ENCODE measurements around the gene KCNIP3.
A peak's percentile ranks its signal among the peaks of the same experiment; 100 is the strongest.
"Not testable (repeated sequence)": the region's sequence is repeated elsewhere in the genome, so short reads cannot be mapped to it uniquely, and the experiment has no call there.

KCNIP3 gene

DNA sequence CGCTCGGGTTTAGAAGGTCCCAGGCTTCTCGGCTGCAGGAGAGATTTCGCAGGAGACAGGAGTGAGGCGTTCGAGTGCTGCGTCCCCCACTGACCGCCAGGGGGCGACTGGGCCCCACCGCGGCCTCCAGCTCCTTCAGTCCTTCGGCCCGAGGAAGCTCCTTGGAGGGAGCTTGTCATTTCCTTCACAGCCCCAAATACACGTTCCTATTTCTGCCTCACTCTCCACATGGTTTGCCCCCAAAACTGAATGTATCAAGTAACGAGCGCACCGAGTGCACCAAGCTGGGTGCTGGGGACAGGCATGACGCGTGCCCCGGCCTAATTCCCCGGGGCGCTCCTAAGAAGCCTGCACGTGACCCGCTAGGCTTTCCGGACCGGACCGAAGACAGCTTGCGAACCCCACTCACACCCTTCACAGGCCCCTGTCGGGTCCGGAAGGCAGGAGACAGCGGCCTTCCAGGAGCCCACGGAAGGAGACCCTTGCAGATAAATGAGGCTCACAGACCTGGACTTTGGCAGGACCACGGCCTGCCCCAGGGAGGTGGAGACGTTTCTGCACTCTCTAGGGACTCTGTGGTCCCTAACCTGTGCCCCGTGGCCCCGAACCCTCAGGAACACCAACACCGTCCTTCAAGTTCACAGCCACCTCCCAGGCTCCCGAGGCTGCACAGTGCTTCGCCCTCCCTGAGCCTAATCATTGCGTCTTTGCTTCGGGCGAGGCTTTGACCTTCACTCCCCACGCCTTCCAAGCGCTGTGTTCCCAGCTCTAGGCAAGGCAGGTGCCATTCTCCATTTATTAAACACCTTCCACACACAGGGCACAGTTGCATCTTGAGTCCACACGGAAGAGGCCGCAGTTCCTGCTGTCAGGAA, 92.3 kb downstream of the KCNIP3 start:
- peak; percentile 42 for DNase-seq

DNA sequence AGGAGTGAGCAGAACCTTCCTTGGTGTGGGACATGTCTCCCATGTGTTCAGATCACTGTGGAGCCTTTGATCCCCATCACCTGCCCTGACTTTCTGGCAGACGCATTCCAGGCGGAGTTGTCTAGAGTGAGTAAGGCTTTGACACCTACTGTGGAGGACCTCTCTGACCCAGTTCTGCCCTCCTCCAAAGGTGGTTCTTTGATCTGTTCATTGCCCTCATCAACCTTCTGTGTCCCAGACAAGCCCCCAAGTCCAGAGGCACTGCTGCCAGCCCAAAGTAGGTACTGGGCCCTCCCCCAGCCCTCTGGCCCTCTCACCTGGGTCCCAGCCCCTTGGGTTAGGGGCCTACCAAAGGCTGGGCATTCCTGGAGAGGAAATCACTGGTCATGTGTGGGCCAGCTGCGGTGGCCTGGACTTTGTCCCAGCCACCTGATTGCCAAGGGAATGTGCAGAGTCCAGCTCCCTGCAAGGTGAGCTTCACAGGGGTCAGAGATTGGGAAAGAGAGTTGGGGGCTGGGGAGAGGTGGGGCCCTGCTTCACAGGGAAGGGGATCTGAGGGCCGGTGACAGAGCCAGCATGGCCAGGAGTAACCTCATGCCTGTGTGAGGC, 93.2 kb downstream of the KCNIP3 start:
- DNase-seq: no peak

DNA sequence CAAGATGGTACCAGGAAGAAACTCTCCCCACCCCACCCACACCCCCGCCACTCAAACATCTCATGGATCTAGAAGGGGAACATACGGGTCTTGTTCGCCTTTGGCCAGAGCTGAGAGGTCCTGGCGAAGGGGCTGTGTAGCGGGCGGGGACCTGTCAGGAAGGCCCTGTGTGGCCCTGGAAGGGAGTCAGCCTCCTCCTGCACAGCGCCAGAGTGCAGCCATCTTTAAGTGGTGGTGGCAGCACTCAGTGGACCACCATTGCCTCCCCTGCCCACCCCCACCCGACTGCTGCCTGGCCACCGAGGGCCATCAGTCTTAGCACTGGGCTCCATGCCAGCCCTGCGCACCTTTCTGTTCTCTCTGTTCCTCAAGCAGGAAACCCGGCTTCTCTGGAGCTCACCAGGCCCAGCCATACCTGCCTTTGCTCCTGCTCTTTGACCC, 93.8 kb downstream of the KCNIP3 start:
- no peak for DNase-seq

- DNase-seq: no peak
Observed at GRCh38 chr2:95391641-95392310, 94.6 kb downstream of the KCNIP3 start.

- DNase-seq: no peak
Observed at GRCh38 chr2:95392320-95392719, 95.2 kb downstream of the KCNIP3 start.

DNA sequence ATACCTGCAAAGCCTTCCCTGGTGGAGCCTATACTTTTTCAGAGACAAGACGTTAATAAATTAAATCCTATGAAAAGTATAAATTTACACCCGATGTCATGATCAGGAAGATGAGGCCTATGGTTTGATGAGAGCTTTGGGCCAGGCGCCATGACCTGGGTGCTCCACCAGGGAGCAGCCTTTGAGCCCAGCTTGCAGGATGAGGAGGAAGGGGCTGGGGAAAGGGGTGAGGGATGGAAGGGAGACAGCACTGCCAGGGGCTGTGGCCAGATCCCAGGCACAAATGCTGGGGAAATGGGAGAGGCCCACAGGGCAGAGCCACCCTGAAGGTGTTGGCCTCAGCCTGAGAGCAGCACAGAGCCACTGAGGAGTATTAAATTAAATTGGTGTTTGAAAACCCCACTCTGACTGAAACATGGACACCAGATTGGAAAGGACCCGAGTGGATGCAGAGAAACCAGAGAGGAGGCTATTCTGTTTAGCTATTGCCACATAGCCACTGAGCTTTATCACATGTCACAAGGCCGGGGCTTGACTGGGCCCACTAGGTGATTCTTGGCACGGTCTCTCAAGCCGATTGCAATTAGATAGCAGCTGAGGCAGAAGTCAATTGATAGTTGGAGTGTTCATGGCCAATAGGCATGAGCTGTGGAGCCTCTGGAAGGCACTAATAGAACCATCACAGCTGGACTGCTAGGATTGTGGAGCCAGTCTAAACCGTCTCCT, 95.7 kb downstream of the KCNIP3 start:
- no peak for DNase-seq

DNA sequence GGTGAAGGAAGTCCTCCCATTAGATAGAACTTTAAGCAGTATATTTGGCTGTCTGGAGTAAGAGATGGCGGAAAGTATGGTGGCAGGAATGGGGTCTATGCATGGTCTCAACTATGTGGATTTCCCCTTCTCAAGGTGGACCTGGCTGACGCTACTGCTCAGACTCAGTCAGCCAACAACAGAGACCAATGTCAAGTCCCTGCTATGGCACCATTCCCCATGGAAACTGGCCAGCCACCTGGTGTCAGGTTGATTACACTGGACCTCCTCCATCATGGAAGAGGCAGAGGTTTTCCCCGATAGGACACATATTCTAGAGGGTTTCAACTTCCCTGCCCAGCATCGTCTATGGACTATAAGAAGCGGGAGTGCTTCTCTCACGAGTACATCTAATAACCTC, 96.8 kb downstream of the KCNIP3 start:
- no peak for DNase-seq

DNA sequence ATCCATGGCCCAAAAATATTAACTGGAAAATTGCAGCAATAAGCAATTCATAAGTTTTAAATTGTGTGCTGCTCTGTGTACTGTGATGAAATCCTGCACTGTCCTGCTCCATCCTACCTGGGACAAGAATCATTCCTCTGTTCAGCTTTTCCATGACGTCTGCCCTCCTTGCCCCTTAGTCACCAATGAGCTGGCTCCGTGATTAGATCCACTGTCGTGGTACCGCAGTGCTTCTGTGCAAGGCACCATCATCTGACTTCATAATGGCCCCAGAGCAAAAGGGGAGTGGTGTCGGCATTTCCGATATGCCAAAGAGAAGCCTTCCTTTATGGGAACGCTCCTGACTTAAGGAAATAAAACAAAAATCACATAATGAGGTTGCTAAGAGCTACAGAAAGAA, 101.9 kb downstream of the KCNIP3 start:
- no peak for DNase-seq

GRCh38 chr2:95401480-95401879, 104.3 kb downstream of the KCNIP3 start:
- no peak for DNase-seq

DNA sequence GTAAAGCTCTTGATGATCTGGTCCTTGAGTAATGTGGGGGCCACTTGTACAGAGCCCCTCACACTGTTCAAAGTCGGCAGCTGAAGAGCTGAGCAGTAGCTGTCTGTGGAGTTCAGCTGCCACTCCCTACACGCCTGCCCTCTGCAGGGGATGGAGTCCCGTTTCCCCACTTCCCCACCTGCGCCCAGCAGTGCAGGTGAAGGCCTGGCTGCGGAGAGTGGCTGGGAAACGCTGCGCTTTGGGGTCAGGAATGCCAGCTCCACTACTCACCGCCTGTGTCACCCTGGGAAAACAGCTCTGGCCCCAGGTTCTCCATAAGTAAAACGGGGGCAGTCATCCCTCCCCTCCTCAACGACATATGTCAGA, 104.8 kb downstream of the KCNIP3 start:
- not testable (repeated sequence) for DNase-seq

- peak; percentile 93 for DNase-seq
Observed at GRCh38 chr2:95402370-95403203, 105.4 kb downstream of the KCNIP3 start, which contains the start of gene FAHD2A. Gene FAHD2A, plus strand, starts transcription at chr2:95402708. Its CDS starts 2,851 bp downstream, at chr2:95405559.

GRCh38 chr2:95403204-95403721, 106.1 kb downstream of the KCNIP3 start:
- peak; percentile 61 for DNase-seq

DNA sequence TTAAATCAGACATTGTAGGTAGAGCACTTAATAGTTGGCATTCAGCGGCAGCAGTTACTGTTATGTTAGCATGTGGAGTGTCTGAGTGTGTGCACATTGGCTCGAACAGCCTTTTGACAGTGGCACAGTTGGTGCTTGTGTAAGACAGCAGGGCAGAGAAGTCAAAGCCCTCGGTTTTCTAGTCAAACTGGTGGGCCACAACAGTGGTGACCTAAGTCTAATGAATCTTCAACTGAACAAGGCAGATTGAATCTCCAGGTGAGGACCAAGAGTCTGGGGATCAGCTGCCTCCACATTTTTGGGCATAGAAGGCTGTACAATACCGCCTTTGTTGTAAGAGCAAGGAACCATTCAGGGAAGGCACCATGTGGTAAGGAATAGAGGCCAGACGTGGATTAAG, 106.7 kb downstream of the KCNIP3 start:
- DNase-seq: not testable (repeated sequence)

- not testable (repeated sequence) for DNase-seq
Observed at GRCh38 chr2:95404676-95405075, 107.5 kb downstream of the KCNIP3 start.

DNA sequence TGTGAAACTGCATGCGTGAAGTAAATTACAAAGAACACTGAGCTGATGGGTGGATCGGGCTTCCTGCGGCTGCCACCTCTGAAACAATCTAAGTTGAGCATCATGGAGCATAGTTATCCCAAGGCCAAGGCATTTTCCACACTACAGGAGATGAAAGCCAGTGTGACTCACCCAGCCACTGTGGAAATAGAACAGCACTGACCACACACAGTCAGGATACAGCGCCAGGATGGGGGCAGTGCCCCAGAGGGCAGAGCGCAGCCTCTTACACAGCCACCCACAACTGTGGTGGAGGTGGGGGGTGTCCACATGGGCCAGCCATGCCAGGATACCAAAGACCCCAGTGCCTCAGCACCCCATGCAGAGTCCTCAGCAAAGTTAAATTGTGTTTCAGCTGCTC, 114.1 kb downstream of the KCNIP3 start:
- not testable (repeated sequence) for DNase-seq

- peak; percentile 58 for DNase-seq
Observed at GRCh38 chr2:95414015-95414594, 117.0 kb downstream of the KCNIP3 start.

DNA sequence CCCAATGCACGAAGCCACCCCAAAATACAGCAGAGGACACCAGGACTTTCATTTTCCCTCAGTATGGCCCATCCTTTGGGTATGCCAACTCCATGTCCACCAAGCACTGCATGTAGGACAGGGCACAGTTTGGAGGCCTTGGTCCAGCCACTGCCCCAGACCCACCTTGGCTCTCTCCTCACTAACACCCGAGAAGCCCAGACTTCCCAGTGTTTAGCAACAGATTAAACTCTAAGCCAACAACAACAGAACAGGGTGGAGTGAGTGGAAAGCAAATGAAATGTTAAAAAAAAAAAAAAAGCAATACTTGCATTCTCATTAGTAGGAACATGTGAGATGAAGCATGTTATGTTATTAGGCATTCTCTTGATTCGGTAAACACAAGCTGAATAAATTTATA, 118.0 kb downstream of the KCNIP3 start:
- not testable (repeated sequence) for DNase-seq

DNA sequence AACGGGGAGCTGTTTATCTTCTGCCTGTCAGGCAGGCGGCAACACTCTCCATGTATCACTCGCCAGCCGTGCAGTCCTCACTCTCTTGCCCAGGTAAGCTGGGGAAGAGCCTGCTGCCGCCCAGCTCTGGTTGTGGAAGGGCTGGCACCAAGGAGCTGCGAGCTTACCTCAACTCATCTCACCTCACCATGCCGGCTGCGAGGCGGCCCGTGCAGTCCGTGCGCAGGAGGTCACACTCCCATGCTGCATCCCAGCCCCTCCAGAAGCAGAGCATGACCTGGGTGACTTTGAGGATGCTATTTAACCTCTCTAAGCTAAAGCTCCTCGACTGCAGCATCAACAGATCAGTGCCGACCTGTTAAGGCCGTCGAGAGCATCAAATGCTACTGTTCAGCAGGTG, 118.4 kb downstream of the KCNIP3 start:
- DNase-seq: not testable (repeated sequence)

- DNase-seq: not testable (repeated sequence)
Observed at GRCh38 chr2:95427196-95427867, 130.2 kb downstream of the KCNIP3 start.

DNA sequence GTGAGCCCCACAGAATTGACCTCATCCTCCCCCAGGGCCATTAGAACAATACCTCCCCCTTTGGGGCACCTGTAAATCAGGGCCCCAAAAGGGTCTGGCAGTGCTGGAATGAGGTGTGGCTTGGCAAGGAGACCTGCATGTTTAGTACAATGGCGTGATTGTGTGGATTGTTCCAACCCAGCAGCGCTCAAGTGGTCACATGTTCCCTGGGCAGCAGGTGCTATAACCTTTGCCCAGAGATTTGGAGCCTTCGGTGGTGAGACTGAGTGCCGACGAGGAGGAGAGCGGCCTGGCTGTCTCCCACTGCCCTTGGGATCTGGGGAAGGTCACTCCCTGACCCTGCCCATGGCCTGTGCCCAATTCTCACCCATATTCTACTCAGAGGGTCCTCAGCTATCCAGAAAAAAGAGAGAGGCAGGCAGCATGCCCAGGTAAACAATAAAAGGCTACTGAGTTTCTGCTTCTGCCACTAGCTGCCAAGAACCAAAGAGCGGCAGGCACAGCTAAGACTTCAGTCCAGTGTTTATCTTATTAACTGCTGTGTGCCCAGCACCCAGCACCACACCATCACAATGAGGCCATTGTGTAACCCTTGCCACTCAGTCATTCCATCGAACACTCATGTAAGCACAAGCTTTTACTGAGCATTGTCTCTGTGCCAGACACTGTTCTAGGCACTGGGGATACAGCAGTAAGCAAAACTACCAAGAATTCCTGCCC, 132.8 kb downstream of the KCNIP3 start:
- not testable (repeated sequence) for DNase-seq

All from inflammatory macrophage treated with lipopolysaccharide for 4 hours (primary cell).